Measurements from ENCODE around the gene PTH.
A peak's percentile ranks its signal among the peaks of the same experiment; 100 is the strongest.

Gene PTH

DNA sequence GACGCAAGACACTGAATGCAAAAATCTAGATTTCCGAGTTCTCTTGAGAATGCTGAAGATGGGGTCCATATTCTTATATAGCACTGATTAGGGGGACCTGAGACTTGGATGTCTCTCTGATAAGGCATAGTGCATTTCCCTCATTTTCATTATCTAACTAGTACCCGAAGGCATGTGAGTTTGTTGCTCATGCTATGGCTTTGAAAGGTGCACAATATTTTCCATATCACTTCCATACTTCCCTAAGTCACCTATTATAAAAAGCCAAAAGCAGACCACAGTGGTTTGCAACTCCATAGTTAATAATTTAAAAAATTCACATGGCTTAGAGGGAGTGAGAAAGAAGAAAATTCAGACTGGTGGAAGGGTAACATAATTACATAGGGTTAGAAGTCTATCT lies 34.5 kb downstream of the PTH start:
- TF ChIP-seq, protein P1, sequence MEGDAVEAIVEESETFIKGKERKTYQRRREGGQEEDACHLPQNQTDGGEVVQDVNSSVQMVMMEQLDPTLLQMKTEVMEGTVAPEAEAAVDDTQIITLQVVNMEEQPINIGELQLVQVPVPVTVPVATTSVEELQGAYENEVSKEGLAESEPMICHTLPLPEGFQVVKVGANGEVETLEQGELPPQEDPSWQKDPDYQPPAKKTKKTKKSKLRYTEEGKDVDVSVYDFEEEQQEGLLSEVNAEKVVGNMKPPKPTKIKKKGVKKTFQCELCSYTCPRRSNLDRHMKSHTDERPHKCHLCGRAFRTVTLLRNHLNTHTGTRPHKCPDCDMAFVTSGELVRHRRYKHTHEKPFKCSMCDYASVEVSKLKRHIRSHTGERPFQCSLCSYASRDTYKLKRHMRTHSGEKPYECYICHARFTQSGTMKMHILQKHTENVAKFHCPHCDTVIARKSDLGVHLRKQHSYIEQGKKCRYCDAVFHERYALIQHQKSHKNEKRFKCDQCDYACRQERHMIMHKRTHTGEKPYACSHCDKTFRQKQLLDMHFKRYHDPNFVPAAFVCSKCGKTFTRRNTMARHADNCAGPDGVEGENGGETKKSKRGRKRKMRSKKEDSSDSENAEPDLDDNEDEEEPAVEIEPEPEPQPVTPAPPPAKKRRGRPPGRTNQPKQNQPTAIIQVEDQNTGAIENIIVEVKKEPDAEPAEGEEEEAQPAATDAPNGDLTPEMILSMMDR (IDR thresholded peaks at IDR 0.05; ENCODE audit: insufficient read depth, low read depth, low read length, missing control alignments): no peak
- no peak overlapping the region for H3K4me3 ChIP-seq (ENCODE audit: low read depth, low read length)
- no peak for DNase-seq (ENCODE audit: low read depth)

DNA sequence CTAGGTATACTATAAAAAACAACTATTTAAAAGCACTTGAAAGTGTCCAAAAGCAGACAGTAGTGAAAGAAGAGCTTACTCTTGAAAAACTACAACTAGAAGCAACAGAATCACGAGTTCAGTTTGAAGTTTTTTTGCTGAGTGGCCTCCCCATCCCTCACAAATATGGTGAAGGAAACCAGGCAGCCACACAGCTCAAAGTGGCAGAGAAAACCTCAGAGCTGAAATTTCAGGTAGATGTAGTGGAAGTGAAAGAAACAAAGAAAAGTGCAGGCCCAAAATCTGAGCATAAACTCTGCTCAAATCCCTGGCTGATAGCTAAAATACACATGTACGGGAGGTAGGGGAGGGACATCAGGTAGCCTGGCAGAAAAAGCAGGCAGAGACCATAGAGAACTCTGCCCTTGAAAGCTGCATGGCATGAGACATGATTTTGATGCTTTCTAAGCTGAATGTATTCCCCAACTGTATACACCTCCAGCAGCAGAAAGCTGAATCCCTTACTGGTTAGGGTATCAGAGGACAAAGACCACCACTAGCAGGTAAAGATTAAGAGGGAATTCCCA lies 44.9 kb downstream of the PTH start:
- H3K4me3 ChIP-seq (ENCODE audit: low read depth, low read length): no peak overlapping the region
- TF ChIP-seq, protein P1 (IDR thresholded peaks at IDR 0.05; ENCODE audit: insufficient read depth, low read depth, low read length, missing control alignments): no peak
- peak; percentile 4 for DNase-seq (ENCODE audit: low read depth)

DNA sequence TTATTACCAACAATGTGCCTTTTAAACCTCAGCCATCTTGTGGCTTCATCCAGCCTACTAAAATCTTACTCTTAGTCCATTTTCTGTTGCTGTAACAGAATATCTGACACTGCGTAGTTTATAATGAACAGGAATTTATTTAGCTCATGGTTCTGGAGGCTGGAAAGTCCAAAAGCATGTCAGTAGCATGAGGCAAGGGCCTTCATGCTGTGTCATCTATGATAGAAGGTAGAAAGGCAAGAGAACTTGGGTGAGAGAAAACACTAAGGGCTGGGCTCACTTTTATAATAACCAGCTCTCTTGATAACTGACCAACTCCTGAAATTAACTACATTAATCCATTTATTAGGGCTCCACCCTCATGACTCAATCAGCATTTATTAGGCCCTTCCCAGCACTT lies 46.3 kb downstream of the PTH start:
- no peak for DNase-seq (ENCODE audit: low read depth)
- TF ChIP-seq, protein P1 (IDR thresholded peaks at IDR 0.05; ENCODE audit: insufficient read depth, low read depth, low read length, missing control alignments): no peak
- H3K4me3 ChIP-seq (ENCODE audit: low read depth, low read length): no peak overlapping the region

DNA sequence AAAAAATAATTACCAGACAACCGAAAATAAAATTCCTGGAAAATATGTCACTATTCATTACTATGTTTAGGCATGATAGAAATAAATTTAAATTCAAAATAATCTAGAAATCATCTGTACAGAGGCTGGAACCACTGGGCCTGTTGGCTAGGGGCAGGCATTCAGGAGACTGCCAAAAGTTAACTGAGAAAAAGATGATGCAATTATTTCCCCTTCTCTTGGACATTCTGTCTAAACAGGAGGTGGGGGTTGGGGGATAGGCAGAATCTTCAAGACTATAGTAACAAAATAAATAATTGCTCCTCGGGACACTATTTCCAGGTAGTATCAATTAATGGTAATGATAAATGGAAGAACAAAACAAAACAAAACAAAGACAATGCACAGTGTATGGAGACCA lies 46.9 kb downstream of the PTH start:
- TF ChIP-seq, protein P1 (IDR thresholded peaks at IDR 0.05; ENCODE audit: insufficient read depth, low read depth, low read length, missing control alignments): no peak
- H3K4me3 ChIP-seq (ENCODE audit: low read depth, low read length): no peak overlapping the region
- no peak for DNase-seq (ENCODE audit: low read depth)

DNA sequence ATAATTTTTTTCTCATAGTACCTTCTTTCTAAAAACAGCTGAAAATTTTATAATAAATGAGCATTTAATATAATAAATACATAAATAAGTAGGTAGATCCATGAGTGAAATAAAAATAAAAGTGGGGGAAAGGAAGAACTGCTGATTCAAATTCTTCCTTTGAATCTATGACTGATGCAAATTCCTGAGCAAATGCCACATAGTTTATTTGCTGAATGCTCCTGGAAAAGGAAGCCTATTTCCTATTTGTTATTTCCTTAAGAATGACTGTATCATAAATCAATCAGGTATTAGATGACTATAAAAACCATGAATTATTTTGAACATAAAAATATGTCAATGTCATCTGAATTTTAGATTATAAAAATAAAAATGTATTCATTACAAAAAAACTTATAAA lies 49.4 kb downstream of the PTH start:
- TF ChIP-seq, protein P1 (IDR thresholded peaks at IDR 0.05; ENCODE audit: insufficient read depth, low read depth, low read length, missing control alignments): no peak
- DNase-seq (ENCODE audit: low read depth): no peak

DNA sequence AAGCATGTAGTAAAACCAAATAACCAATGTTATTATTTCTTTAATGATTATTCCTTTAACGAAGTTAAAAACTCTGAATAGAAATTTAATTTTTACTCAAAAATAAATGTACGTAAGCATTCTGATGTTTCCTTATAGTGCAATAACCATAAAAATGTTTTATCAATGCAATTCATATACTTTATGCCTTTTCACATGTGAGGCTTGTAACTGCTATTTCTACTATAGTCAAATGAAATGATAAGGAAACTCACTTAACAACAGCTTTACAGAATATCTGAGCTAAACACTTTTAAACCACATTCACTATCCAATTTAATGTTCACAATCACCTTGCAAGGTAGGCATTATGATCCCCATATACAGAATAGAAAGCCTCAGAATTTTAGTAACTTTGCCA lies 50.2 kb downstream of the PTH start:
- H3K4me3 ChIP-seq (ENCODE audit: low read depth, low read length): no peak overlapping the region
- TF ChIP-seq, protein P1 (IDR thresholded peaks at IDR 0.05; ENCODE audit: insufficient read depth, low read depth, low read length, missing control alignments): no peak
- no peak for DNase-seq (ENCODE audit: low read depth)

More for the DNA sequence above, 49.4 kb downstream of the PTH start:
- H3K4me3 ChIP-seq (ENCODE audit: low read depth, low read length): no peak overlapping the region

All from GM12865 (cell line).